Esophagus muscularis mucosa (tissue), 4 donors: ENCODE data around the gene CCDC170. TPM values are rescaled to one million over a fixed set of nuclear protein-coding genes. Genes with fewer than 3 reads are reported as not detected.

Experiments
- DNase-seq: peaks from one replicate; pipeline ENCODE4 v3.0.0-alpha.2; 2017; ENCODE audit errors: extremely low spot score
- H3K27ac ChIP-seq, 4 donors: fragments of 200-600 bp; sonication (generic); replicated peaks in 1 of 4; 1 replicate in 3 of 4; 2 replicates in 1 of 4; pipeline ENCODE4 v1.5.1; 2016 to 2019; ENCODE audit warnings: mild to moderate bottlenecking in 1 of 4
- H3K27me3 ChIP-seq, 4 donors: fragments of 200-600 bp; sonication (generic); one replicate each; pipeline versions ENCODE4 v1.5.1 to v1.6.0; 2016 to 2019
- H3K36me3 ChIP-seq, 4 donors: fragments of 200-600 bp; sonication (generic); one replicate each; pipeline ENCODE4 v1.5.1; 2016 to 2019
- H3K4me1 ChIP-seq, 4 donors: fragments of 200-600 bp; sonication (generic); one replicate each; pipeline ENCODE4 v1.5.1; 2016 to 2019
- H3K4me3 ChIP-seq, 4 donors: fragments of 200-600 bp; sonication (generic); 1 replicate in 2 of 4; 2 replicates in 2 of 4; pipeline ENCODE4 v1.5.1; 2016 to 2019; ENCODE audit warnings: mild to moderate bottlenecking in 4 of 4, moderate library complexity in 1 of 4
- H3K9me3 ChIP-seq, 4 donors: fragments of 200-600 bp; sonication (generic); 1 replicate in 3 of 4; 2 replicates in 1 of 4; pipeline ENCODE4 v1.5.1; 2016 to 2019
- CTCF ChIP-seq, 3 experiments: fragments of 200-600 bp in 2 of 3; fragments of 450-650 bp in 1 of 3; sonication (generic) in 2 of 3; IDR thresholded peaks; one replicate each; pipeline ENCODE4 v1.5.1; 2017 to 2019; ENCODE audit warnings: antibody characterized with exemption in 3 of 3, mild to moderate bottlenecking in 2 of 3, moderate library complexity in 1 of 3
- EP300 ChIP-seq: sonication (generic); formaldehyde crosslinking; IDR thresholded peaks from one replicate; pipeline ENCODE4 v1.6.1; 2017; ENCODE audit warnings: antibody characterized with exemption
- POLR2A ChIP-seq: fragments of 450-650 bp; IDR thresholded peaks from one replicate; pipeline ENCODE4 v1.6.1; 2017; ENCODE audit warnings: antibody characterized with exemption, moderate library complexity, mild to moderate bottlenecking, low read depth
- POLR2AphosphoS5 ChIP-seq, 2 donors: sonication (generic); formaldehyde crosslinking; IDR thresholded peaks; one replicate each; pipeline ENCODE4 v1.6.1; 2017; ENCODE audit warnings: antibody characterized with exemption in 2 of 2
- WGBS: methylation state at CpG from one replicate; pipeline ENCODE4 v1.1.5; 2018; 5-methylcytosine and 5-hydroxymethylcytosine counted together
- intact Hi-C: fragments of 100-400 bp; cut with DNase I; formaldehyde crosslinking; loops from one replicate; pipeline ENCODE4 v1.15.1; 2023
- total RNA-seq, 4 donors: library from RNA; depleted of rRNA; stranded (reverse); fragments of >200 nt; gene quantifications; one replicate each; pipeline versions ENCODE4 v1.1.0 to v1.2.1, GENCODE V29; 2016

CCDC170 gene
- total RNA-seq, 4 donors from 2014 or later: 0.32 to 1.5 (median 0.49) TPM

- WGBS: 84% methylated on average over 1 of the region's 1 CpG
- H3K27ac ChIP-seq: no peak overlapping the region
- no peaks in the 10 kb centered on the region for H3K4me1 ChIP-seq
- no peaks in the 10 kb centered on the region for H3K27me3 ChIP-seq
- TF ChIP-seq CTCF (IDR thresholded peaks at IDR 0.05): no peak
- no peak for TF ChIP-seq POLR2A
- no peak for TF ChIP-seq EP300
- TF ChIP-seq POLR2AphosphoS5 (IDR thresholded peaks at IDR 0.05): no peak
- intact Hi-C loops: no loop called here
- no peak overlapping the region for H3K4me3 ChIP-seq
- no peak for DNase-seq
- peaks cover 0 to 12% (median 8%) of the 10 kb centered on the region in 4 donors for H3K9me3 ChIP-seq
- no peaks in the 10 kb centered on the region for H3K36me3 ChIP-seq
Observed at GRCh38 chr6:151549790-151550189, 56.0 kb downstream of the CCDC170 start.

GRCh38 chr6:151550618-151551017, 56.8 kb downstream of the CCDC170 start:
- no peak for TF ChIP-seq CTCF (IDR thresholded peaks at IDR 0.05)
- no peak for TF ChIP-seq POLR2AphosphoS5 (IDR thresholded peaks at IDR 0.05)
- TF ChIP-seq EP300: no peak
- TF ChIP-seq POLR2A: no peak
- no peak overlapping the region for H3K4me3 ChIP-seq
- DNase-seq: no peak
- H3K4me1 ChIP-seq: no peaks in the 10 kb centered on the region
- H3K27ac ChIP-seq: no peak overlapping the region
- 91% methylated on average over 3 of the region's 3 CpGs for WGBS
- no peaks in the 10 kb centered on the region for H3K36me3 ChIP-seq
- no peaks in the 10 kb centered on the region for H3K27me3 ChIP-seq
- intact Hi-C loops: no loop called here
- H3K9me3 ChIP-seq: peaks cover 0 to 12% (median 8%) of the 10 kb centered on the region in 4 donors

GRCh38 chr6:151551223-151551857, 57.5 kb downstream of the CCDC170 start:
- no peak for DNase-seq
- H3K4me3 ChIP-seq: no peak overlapping the region
- no peaks in the 10 kb centered on the region for H3K36me3 ChIP-seq
- no peaks in the 10 kb centered on the region for H3K27me3 ChIP-seq
- no peaks in the 10 kb centered on the region for H3K4me1 ChIP-seq
- H3K27ac ChIP-seq: no peak overlapping the region
- no peak for TF ChIP-seq EP300
- TF ChIP-seq CTCF (IDR thresholded peaks at IDR 0.05): no peak
- TF ChIP-seq POLR2AphosphoS5 (IDR thresholded peaks at IDR 0.05): no peak
- TF ChIP-seq POLR2A: no peak
- WGBS: 47% methylated on average over 6 of the region's 6 CpGs
- intact Hi-C loops: no loop called here
- peaks cover 0 to 12% (median 8%) of the 10 kb centered on the region in 4 donors for H3K9me3 ChIP-seq

- WGBS: 68% methylated on average over 3 of the region's 3 CpGs
- Histone ChIP-seq H3K27ac (no peak overlapping the region), H3K4me3 (no peak overlapping the region)
Observed at GRCh38 chr6:151553416-151554165, 59.8 kb downstream of the CCDC170 start.

More at GRCh38 chr6:151553416-151554165, 59.8 kb downstream of the CCDC170 start:
- Histone ChIP-seq H3K9me3 (peaks cover 0 to 17% (median 10%) of the 10 kb centered on the region in 4 donors), H3K36me3 (no peaks in the 10 kb centered on the region), H3K27me3 (no peaks in the 10 kb centered on the region), H3K4me1 (no peaks in the 10 kb centered on the region)
- DNase-seq: no peak
- intact Hi-C loops: no loop called here
- TF ChIP-seq CTCF (IDR thresholded peaks at IDR 0.05) (no peak), POLR2AphosphoS5 (IDR thresholded peaks at IDR 0.05) (no peak), POLR2A (no peak), EP300 (no peak)
